HG02884 (cell line): Measurements from ENCODE around the gene ARID5B.

Source experiments
- ATAC-seq: cut with Tn5 transposase; IDR thresholded peaks from one replicate; pipeline ENCODE4 v1.9.1; 2021; ENCODE audit warnings: mild to moderate bottlenecking, moderate library complexity; ENCODE audit not compliant: unreplicated experiment

The ARID5B gene

GRCh38 chr10:62063795-62064472 is 162.4 kb downstream of the ARID5B start:
- no peak for ATAC-seq

- no peak for ATAC-seq
Measured at GRCh38 chr10:62067560-62067959, 166.1 kb downstream of the ARID5B start.

- ATAC-seq, result no peak
Measured at GRCh38 chr10:62068464-62068863, 167.0 kb downstream of the ARID5B start.

GRCh38 chr10:62069452-62070178 is 168.1 kb downstream of the ARID5B start:
- no peak for ATAC-seq

GRCh38 chr10:62071846-62072281 is 170.4 kb downstream of the ARID5B start:
- no peak for ATAC-seq

- ATAC-seq, result no peak
Measured at GRCh38 chr10:62072901-62073300, 171.4 kb downstream of the ARID5B start.

GRCh38 chr10:62073429-62073828 is 171.9 kb downstream of the ARID5B start:
- ATAC-seq, result no peak

GRCh38 chr10:62075414-62075813 is 173.9 kb downstream of the ARID5B start:
- ATAC-seq, result no peak

- ATAC-seq, result no peak
Measured at GRCh38 chr10:62075912-62076311, 174.4 kb downstream of the ARID5B start.

GRCh38 chr10:62076891-62077290 is 175.4 kb downstream of the ARID5B start:
- no peak for ATAC-seq

GRCh38 chr10:62077330-62078015 is 176.0 kb downstream of the ARID5B start:
- no peak for ATAC-seq

GRCh38 chr10:62079885-62080559 is 178.5 kb downstream of the ARID5B start:
- peak; percentile 57 for ATAC-seq

GRCh38 chr10:62080905-62081304 is 179.4 kb downstream of the ARID5B start:
- ATAC-seq, result no peak

GRCh38 chr10:62081341-62082270 is 180.1 kb downstream of the ARID5B start:
- ATAC-seq, result no peak

GRCh38 chr10:62082271-62082656 is 180.8 kb downstream of the ARID5B start:
- ATAC-seq, result no peak

GRCh38 chr10:62082729-62083411 is 181.4 kb downstream of the ARID5B start:
- ATAC-seq, result peak; percentile 41

- ATAC-seq, result no peak
Measured at GRCh38 chr10:62083412-62084267, 182.1 kb downstream of the ARID5B start.

- no peak for ATAC-seq
Measured at GRCh38 chr10:62084451-62084850, 183.0 kb downstream of the ARID5B start.

- no peak for ATAC-seq
Measured at GRCh38 chr10:62085404-62085803, 183.9 kb downstream of the ARID5B start.
